Stimulated activated CD8-positive, alpha-beta memory T cell treated with anti-CD3 and anti-CD28 coated beads, Interleukin-15, amount 100 ng/mL, for 4 hours (primary cell): ENCODE measurements around the gene ASPN.
"Not testable (repeated sequence)": the region's sequence is repeated elsewhere in the genome, so short reads cannot be mapped to it uniquely, and the experiment has no call there.

Source experiments
- DNase-seq, 2 donors: peaks; one replicate each; pipeline ENCODE4 v3.0.0-alpha.2; 2020; ENCODE audit warnings: low read depth in 2 of 2

ASPN gene

GRCh38 chr9:92422611-92423338, 59.5 kb downstream of the ASPN start:
- no peak for DNase-seq

- no peak for DNase-seq
Observed at GRCh38 chr9:92414566-92414965, 67.7 kb downstream of the ASPN start.

- not testable (repeated sequence) for DNase-seq
Observed at GRCh38 chr9:92411157-92411556, 71.1 kb downstream of the ASPN start.

GRCh38 chr9:92408747-92409478, 73.4 kb downstream of the ASPN start:
- no peak for DNase-seq

- no peak for DNase-seq
Observed at GRCh38 chr9:92407818-92408217, 74.5 kb downstream of the ASPN start.

GRCh38 chr9:92406477-92406876, 75.8 kb downstream of the ASPN start:
- DNase-seq = peak in 1 of 2 donors; percentile 2
